Measurements from ENCODE around the gene LCE2B.
"Not testable (repeated sequence)": the region's sequence is repeated elsewhere in the genome, so short reads cannot be mapped to it uniquely, and the experiment has no call there.

The LCE2B gene

DNA sequence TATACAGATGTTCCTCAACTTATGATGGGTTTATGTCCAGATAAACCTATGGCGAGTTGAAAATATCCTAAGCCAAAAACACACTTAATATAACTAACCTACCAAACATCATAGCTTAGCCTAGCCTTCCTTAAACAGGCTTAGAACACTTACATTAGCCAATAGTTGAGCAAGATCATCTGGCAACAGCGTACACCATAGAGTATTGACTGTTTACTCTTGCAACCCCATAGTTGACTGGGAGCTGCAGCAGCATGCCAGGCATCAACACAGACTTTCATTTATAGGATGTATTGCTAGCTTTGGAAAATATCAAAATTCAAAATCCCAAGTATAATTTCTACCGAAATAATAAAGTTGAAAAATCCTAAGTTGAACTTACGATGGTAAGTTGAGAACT is 28.2 kb upstream of the LCE2B start:
- Histone ChIP-seq H3K27me3 (no peaks in the 10 kb centered on the region), H3K4me1 (no peaks in the 10 kb centered on the region), H3K4me3 (ENCODE audit: low read depth, low read length) (no peak overlapping the region), H3K9me3 (no peaks in the 10 kb centered on the region), H3K36me3 (no peaks in the 10 kb centered on the region)
- TF ChIP-seq, protein P1, sequence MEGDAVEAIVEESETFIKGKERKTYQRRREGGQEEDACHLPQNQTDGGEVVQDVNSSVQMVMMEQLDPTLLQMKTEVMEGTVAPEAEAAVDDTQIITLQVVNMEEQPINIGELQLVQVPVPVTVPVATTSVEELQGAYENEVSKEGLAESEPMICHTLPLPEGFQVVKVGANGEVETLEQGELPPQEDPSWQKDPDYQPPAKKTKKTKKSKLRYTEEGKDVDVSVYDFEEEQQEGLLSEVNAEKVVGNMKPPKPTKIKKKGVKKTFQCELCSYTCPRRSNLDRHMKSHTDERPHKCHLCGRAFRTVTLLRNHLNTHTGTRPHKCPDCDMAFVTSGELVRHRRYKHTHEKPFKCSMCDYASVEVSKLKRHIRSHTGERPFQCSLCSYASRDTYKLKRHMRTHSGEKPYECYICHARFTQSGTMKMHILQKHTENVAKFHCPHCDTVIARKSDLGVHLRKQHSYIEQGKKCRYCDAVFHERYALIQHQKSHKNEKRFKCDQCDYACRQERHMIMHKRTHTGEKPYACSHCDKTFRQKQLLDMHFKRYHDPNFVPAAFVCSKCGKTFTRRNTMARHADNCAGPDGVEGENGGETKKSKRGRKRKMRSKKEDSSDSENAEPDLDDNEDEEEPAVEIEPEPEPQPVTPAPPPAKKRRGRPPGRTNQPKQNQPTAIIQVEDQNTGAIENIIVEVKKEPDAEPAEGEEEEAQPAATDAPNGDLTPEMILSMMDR (IDR thresholded peaks at IDR 0.05; ENCODE audit: low read depth, low read length): no peak
- no peak for DNase-seq

DNA sequence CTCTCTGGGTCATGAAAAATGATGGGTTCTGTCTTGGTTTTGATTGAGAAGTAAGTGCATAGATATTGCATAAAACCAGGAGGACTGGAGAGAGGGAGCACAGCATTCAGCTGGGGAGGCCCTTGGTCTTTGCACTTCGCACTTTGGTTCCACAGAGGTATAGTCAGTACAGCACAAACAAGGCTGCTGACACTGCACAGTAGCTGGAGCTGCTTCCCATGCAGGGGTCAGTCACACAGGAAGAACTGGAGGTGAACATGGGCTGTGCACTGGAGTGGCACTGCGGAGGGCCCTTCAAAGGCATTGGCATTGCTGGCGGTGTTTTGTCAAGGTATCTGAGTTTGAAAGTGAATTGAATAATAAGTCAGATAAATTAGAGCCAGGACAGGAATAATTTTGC is 27.3 kb upstream of the LCE2B start:
- Histone ChIP-seq H3K4me3 (ENCODE audit: low read depth, low read length) (no peak overlapping the region), H3K27me3 (no peaks in the 10 kb centered on the region), H3K36me3 (no peaks in the 10 kb centered on the region), H3K4me1 (no peaks in the 10 kb centered on the region), H3K9me3 (no peaks in the 10 kb centered on the region)
- DNase-seq: no peak
- TF ChIP-seq, protein P1 (IDR thresholded peaks at IDR 0.05; ENCODE audit: low read depth, low read length): no peak

DNA sequence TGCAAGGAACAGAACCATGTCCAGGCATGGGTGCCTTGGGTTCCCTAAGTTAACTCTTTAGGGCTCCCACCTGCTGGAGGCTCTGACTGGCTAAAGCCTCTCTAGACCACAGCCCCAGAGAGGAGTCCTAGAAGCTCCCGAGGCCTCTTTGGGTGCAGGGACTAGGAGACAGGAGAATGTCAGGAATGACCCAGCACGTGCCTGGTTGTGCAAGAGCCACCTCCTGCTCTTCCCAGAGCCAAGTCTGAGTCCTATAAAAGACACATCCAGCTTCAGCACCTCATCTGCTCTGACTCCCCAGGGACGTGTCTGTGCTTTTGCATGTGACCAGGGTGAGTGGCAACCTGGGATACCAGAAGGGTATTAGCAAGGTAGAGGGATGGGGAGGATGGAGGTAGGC is 22.8 kb upstream of the LCE2B start, which contains the start of gene LCE2D:
Gene LCE2D, plus strand, starts transcription at position 283 of the 400 bp plus-strand sequence. CDS start 726 bp downstream, outside the sequence.
- no peak for DNase-seq
- no peak within 1 kb of the TSS for H3K4me3 ChIP-seq (ENCODE audit: low read depth, low read length)
- no peaks in the 10 kb centered on the region for H3K36me3 ChIP-seq
- H3K27me3 ChIP-seq: no peaks in the 10 kb centered on the region; the same call in 1 of the 2 replicates
- TF ChIP-seq, protein P1 (IDR thresholded peaks at IDR 0.05; ENCODE audit: low read depth, low read length): no peak
- H3K4me1 ChIP-seq: no peaks in the 10 kb centered on the region
- H3K9me3 ChIP-seq: no peaks in the 10 kb centered on the region

DNA sequence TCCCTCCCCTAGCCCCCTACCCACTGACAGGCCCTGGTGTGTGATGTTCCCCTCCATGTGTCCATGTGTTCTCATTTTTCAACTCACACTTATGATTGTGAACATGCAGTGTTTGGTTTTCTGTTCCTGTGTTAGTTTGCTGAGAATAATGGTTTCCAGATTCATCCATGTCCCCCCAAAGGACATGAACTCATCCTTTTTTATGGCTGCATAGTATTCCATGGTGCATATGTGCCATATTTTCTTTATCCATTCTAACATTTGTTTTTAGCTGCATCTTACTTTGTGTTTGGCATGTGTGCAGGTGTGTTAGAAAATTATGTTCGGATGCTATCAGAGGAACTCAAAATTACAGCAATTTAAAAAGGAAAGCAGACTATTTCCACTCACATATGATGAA is 19.8 kb upstream of the LCE2B start:
- not testable (repeated sequence) for H3K9me3 ChIP-seq; DNase-seq; H3K36me3 ChIP-seq; H3K4me1 ChIP-seq; H3K4me3 ChIP-seq (ENCODE audit: low read depth, low read length); H3K27me3 ChIP-seq

DNA sequence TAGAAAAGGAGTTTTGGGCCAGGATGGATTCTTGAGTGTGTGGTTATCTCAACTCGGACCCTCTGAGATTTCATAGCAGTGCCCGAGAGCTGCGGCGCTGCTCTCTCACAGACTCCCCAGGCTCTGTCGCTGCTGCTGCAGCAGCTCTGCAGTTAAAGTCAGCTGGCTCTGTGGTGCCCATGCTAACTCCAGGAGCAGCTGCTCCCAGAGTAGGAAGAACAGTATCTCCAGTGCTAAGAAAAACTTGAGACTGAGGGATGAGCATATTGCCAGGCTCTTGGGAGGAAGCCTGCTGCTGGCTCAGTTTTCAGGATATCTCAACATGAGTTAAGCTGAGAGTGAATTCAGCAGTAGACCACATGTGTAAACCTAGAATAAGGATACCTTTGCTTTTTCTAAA is 18.3 kb upstream of the LCE2B start:
- TF ChIP-seq, protein P1 (IDR thresholded peaks at IDR 0.05; ENCODE audit: low read depth, low read length): no peak

DNA sequence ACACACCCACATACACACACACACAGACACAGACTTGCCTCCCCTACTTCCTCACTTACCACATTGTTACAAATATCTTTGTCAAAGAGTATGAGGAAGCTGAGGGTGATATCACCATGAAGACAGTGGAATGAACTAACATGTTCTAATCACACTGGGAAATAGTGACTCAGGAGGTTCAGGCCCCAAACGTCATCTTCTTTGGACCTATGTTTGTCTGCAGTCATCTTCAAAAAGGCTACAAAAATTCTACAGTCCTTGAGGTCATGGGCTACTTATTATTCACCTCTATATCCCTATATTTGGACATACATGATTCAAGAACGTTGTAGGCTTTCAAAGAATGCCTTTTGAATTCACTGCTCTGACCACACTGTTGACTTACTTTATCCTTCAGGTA is 12.9 kb upstream of the LCE2B start:
- Histone ChIP-seq H3K4me3 (ENCODE audit: low read depth, low read length) (no peak overlapping the region), H3K9me3 (no peaks in the 10 kb centered on the region), H3K36me3 (no peaks in the 10 kb centered on the region), H3K27me3 (no peaks in the 10 kb centered on the region), H3K4me1 (no peaks in the 10 kb centered on the region)
- DNase-seq: no peak
- TF ChIP-seq, protein P1 (IDR thresholded peaks at IDR 0.05; ENCODE audit: low read depth, low read length): no peak

More for the DNA sequence above, 18.3 kb upstream of the LCE2B start:
- Histone ChIP-seq H3K4me3 (ENCODE audit: low read depth, low read length) (no peak overlapping the region), H3K4me1 (no peaks in the 10 kb centered on the region), H3K9me3 (no peaks in the 10 kb centered on the region), H3K36me3 (no peaks in the 10 kb centered on the region), H3K27me3 (no peaks in the 10 kb centered on the region; the same call in 1 of the 2 replicates)
- no peak for DNase-seq

DNA sequence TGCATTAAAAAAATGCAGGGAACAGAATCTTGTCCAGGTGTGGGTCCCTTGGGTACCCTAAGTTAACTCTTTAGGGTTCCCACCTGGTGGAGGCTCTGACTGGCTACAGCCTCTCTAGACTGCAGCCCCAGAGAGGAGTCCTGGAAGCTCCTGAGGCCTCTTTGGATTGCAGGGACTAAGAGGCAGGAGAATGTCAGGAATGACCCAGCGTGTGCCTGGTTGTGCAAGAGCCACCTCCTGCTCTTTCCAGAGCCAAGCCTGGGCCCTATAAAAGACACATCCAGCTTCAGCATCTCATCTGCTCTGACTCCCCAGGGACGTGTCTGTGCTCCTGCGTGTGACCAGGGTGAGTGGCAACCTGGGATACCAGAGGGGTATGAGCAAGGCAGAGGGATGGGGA is 10.9 kb upstream of the LCE2B start, which contains the start of gene LCE2C:
Gene LCE2C, plus strand, starts transcription at position 297 of the 400 bp plus-strand sequence. CDS start 737 bp downstream, outside the sequence.
- not testable (repeated sequence) for H3K27me3 ChIP-seq; H3K36me3 ChIP-seq; DNase-seq; H3K4me3 ChIP-seq (ENCODE audit: low read depth, low read length); H3K9me3 ChIP-seq; H3K4me1 ChIP-seq

All from BE2C (cell line).